ENCODE measurements around the gene COX10.

The COX10 gene

GRCh38 chr17:14070344-14070984 lies 1.2 kb downstream of the COX10 start:
- no peak for DNase-seq (ENCODE audit: low spot score)

GRCh38 chr17:14072881-14073280 lies 3.6 kb downstream of the COX10 start:
- no peak for DNase-seq (ENCODE audit: low spot score)

DNA sequence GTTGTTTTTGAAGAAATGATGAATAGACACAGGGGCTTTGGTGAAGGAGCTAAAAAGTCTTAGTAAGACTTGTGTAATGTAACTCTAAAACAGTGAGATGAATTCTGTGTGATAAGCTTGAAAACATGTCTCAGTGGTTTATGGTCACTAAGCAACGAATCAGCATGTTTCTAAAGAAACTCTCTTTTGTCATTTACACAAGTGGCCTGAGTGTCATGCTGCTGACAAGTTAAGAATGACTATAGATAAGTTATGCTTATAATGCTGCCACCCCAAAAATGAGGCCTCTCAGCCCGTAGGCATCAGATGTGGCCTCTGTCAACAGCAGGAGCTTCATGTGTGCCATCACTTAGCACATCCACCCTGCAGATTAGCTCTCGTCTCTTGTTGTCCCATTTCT lies 8.7 kb downstream of the COX10 start:
- DNase-seq (ENCODE audit: low spot score) = no peak

- DNase-seq (ENCODE audit: low spot score) = no peak
These were observed 11.5 kb downstream of the COX10 start for GRCh38 chr17:14080847-14081251.

DNA sequence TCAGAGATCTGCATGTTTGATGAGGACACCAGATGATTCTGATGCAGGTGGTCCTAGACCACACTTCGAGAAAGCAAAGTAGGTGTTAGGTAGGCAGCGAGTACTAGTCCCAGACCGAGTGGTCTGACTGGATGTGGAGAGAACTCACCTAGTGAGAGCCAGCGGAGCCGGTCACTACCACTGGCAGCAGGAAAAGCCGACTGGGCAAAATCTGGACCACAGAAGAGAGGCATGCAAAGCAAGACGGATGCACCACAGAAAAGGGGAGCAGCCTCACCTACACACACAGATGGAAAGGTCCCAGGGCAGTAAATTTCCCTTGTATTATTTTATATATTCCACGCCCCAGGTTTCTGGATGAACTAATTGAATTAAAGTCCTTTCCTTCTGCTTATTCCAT lies 13.5 kb downstream of the COX10 start:
- no peak for DNase-seq (ENCODE audit: low spot score)

- no peak for DNase-seq (ENCODE audit: low spot score)
These were observed 15.7 kb downstream of the COX10 start for GRCh38 chr17:14084955-14085354.

DNA sequence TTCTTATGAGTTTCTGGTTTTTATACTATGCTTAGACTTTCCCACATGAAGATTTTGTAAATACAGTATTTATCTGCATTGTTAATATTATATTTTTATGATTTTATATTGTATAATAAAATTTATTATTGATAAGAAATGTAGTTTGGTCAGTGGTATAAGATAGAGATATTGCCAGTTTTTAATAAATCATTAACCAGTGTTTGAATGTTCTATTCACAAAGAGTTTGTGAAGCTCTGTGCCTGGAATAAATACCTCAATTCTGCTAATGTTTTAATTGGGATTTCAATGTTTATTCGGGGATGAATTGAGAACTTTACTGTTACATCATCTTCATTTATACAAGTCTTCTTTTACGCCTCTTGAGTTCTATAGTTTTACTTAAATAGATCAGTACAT lies 16.9 kb downstream of the COX10 start:
- no peak for DNase-seq (ENCODE audit: low spot score)

DNA sequence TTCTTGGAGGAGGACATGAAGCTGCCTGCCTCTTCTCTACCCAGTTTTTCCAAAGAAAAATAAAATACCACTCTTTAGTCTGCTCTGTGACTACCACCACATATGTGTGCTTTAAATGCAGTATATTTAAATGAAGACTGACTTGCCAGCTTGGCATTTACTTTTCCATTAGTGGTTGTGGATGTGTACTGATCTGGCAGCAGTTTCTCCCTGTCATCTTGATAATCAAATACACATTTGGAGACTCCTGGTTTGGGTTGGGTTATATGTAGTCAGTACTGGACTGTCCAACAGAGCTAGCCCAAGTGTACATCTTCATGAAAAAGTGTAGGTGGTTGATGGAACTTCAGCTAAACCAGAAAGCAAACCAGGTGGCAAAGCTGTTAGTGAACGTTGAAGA lies 19.9 kb downstream of the COX10 start:
- DNase-seq (ENCODE audit: low spot score) = no peak

DNA sequence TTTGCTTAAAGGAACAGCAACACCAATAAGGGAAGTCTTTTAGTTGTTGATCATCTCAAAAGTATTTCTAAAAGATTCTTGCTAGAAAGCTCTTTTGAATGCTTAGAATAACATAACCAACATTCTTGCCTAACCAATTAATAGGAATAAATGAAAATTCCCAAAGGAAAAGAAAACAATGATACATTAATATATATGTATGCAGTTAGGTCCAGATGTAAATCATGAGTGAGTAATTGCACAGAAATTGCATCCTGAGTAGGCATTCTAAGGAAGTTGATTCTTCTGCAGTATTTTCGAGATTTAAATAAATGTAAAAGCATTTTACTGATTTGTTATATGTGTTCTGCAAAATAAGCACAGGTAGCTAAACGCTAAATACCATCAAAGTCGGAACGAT lies 22.1 kb downstream of the COX10 start:
- DNase-seq (ENCODE audit: low spot score) = no peak

- DNase-seq (ENCODE audit: low spot score) = no peak
These were observed 23.5 kb downstream of the COX10 start for GRCh38 chr17:14092808-14093207.

DNA sequence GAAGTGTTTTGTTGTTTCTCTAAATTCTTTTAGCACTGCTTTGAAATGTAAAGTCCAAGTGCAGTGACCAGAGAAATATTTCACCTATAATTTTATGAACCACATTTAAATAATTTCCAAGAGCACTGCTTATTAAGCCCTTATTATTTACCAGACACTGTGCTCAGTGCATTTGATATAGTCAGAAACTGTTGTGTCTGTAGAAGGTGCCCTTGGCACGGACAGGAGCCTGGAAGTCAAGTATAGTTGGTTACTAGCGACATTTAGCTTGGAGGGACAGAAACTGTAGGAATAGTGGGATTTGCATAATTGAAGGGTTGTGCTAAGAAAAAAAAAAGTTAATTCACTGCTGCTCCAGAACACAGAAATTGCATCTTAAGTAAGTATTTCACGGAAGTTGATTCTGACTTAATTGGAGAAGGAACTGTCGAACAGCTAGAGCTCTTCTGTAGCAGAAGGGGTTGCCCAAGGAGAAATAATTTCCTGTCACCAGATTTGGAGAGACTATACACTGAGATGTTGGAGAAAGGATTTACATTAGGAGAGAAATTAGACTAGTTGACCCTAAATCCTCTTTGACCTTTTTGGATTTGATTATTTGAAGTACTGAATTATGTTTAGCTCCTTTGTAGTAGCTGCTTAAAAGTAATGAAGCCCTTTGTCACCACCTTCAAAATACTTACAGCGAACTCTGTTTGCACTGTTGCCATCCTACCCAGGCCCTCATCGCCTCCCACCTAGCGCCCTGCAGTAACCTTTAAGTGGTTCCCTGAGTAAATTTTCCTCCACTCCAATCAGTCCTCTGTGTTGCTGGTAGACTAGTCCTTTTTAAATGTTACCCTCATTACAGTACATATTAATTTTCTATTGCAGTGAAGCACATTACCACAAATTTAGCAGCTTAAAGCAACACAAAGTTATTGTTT lies 25.6 kb downstream of the COX10 start:
- no peak for DNase-seq (ENCODE audit: low spot score)

DNA sequence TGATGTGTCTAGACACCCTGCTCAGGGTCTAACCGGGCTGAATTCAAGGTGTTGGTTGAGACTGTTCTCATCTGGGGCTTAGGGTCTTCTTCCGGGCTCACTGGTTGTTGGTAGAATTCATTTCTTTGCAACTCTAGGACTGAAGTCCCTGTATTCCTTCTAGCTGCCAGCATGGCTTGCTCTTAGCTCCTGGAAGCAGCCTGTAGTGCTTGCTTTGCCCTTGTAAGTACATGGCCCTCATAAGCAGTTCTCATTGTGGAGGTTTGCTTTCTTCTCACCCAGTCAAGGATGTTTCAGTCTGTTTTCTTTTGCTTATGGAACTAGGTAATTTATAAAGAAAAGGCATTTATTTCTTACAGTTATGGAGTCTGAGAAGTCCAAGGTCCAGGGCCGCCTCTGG lies 26.3 kb downstream of the COX10 start:
- no peak for DNase-seq (ENCODE audit: low spot score)

- DNase-seq (ENCODE audit: low spot score) = no peak
These were observed 28.9 kb downstream of the COX10 start for GRCh38 chr17:14098246-14098645.

DNA sequence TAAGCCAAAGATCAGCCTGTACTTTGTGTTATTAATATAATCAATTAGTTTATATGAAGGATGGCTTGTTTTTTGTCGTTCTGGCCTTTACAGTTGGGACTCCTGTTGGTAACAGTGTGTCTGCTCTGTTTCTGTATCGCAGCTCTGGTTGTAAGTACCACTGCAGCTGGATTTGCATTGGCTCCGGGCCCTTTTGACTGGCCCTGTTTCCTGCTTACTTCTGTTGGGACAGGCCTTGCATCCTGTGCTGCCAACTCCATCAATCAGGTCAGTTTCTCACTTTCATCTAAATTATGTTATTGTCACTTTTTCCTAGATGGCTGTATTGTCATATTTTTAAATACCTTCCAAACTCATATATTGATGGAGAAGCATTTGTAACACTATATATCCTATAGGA lies 32.7 kb downstream of the COX10 start:
- DNase-seq (ENCODE audit: low spot score) = no peak

- DNase-seq (ENCODE audit: low spot score) = no peak
These were observed 34.5 kb downstream of the COX10 start for GRCh38 chr17:14103836-14104235.

DNA sequence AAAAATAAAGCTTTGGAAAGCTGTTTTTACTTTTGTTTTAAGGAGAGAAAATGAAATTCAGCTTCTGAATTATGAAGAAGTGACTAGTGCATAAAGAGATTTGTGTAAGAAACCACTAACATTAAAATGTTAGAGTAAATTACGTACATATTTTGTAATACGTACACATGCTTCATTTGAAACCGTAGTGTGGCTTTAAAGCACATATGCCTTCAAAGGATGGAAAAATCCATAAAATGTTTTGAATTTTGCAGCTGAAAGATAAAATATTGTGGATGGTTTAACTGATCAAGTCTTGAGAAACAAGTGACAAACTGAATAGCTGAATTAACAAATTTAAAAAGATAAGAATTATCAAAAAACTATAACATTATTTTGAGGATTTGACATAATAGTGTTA lies 35.4 kb downstream of the COX10 start:
- DNase-seq (ENCODE audit: low spot score) = no peak

DNA sequence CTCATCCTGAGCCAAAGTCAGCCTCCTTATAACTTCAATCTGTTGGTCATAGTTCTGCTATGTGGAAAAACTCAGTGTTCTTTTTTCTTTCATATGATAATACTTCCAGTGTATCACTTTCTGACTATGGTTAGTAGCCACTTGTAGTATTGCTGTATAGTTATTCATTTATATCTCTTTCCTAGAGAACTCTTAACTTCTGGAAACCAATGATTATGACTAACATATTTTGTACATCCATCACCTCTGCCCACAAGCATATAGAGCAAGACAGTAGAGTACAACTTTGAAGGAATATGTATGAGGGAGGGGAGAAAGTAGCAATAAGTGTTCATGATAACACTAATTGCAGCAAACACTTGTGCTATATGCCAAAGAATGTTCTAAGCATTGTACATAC lies 38.6 kb downstream of the COX10 start:
- no peak for DNase-seq (ENCODE audit: low spot score)

DNA sequence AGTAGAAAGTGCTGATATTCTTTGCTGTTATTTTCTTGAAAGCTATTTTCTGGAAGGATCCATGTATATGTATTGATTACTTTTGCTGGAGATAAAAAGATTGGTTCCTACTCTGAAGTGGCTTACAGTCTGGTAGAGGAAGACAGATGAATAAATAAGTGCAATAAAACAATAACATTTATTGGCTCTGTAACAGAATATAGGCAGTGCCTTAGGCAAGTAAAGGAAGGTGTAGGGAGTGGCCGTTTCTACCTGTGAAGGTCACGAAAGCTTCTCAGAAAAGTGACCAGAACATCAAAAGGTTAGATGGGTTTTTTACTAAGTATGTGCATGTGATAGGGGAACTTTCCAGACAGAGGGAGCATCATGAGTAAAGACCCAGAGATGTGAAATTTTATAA lies 43.1 kb downstream of the COX10 start:
- no peak for DNase-seq (ENCODE audit: low spot score)

GRCh38 chr17:14113137-14113536 lies 43.8 kb downstream of the COX10 start:
- no peak for DNase-seq (ENCODE audit: low spot score)

- no peak for DNase-seq (ENCODE audit: low spot score)
These were observed 47.1 kb downstream of the COX10 start for GRCh38 chr17:14116263-14117024.

GRCh38 chr17:14118951-14119350 lies 49.6 kb downstream of the COX10 start:
- DNase-seq (ENCODE audit: low spot score) = no peak

DNA sequence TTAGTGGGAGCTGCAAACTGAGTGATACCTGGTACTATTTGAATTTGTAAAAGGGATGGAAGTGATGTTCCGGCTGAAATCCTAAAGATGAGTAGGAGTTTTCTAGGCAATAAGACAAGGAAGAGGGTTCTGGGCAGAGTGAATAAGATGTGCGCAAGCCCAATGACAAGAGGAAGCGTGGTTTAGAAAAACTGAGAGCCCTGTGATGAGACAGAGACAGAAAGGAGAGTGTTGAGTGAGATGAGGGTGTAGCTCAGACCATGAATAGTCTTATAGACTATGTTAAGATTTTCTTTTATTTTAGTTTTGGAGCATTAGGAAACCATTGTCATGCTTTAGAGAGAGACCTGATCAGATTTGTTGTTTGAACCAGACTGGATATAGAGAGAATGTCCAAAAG lies 50.2 kb downstream of the COX10 start:
- DNase-seq (ENCODE audit: low spot score) = no peak

DNA sequence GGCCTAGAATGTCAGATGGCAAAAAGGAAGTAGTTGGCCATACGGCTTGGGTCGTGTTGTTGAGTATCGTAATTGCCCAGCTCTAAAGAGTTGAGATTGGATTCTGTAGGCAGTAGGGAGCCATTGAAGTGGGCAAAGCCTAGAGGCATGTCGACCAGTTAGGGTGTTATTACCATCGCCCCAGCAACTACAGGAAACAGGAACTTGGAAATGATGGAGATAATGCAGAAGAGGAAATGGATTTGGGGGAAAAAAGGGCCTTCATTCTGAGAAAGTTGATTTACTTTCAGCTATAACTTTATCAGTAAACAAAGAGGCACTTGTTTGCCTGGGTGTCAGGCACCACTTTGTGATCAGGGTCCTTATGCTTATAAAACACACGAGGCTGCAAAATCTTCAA lies 52.6 kb downstream of the COX10 start:
- no peak for DNase-seq (ENCODE audit: low spot score)
